LNCaP clone FGC (cell line): ENCODE measurements around the gene HERC2.

Experiments
- DNase-seq: peaks from one replicate; pipeline ENCODE4 v3.0.0-alpha.2; 2011; ENCODE audit warnings: low read depth
- H3K4me3 ChIP-seq: 2 replicates; pipeline ENCODE4 v1.5.1; 2011; ENCODE audit warnings: mild to moderate bottlenecking, low read depth, low read length, control low read depth
- CTCF ChIP-seq: IDR thresholded peaks from 2 replicates; pipeline ENCODE4 v1.5.1; 2012; ENCODE audit warnings: mild to moderate bottlenecking; ENCODE audit not compliant: control insufficient read depth, insufficient read depth; ENCODE audit errors: extremely low read depth

Gene HERC2

GRCh38 chr15:28262438-28262837 lies 59.5 kb downstream of the HERC2 start:
- no peak for DNase-seq
- TF ChIP-seq CTCF: no peak
- no peak overlapping the region for H3K4me3 ChIP-seq

- no peak for TF ChIP-seq CTCF
- DNase-seq: no peak
- H3K4me3 ChIP-seq: no peak overlapping the region
Observed at GRCh38 chr15:28260722-28261121, 61.3 kb downstream of the HERC2 start.

- TF ChIP-seq CTCF: no peak
- no peak for DNase-seq
- H3K4me3 ChIP-seq: no peak overlapping the region
Observed at GRCh38 chr15:28260317-28260716, 61.7 kb downstream of the HERC2 start.

- no peak overlapping the region for H3K4me3 ChIP-seq
- DNase-seq: no peak
- no peak for TF ChIP-seq CTCF
Observed at GRCh38 chr15:28255965-28256364, 66.0 kb downstream of the HERC2 start.

GRCh38 chr15:28252831-28253230 lies 69.1 kb downstream of the HERC2 start:
- H3K4me3 ChIP-seq: no peak overlapping the region
- DNase-seq: no peak
- TF ChIP-seq CTCF: no peak

GRCh38 chr15:28246605-28247004 lies 75.4 kb downstream of the HERC2 start:
- no peak overlapping the region for H3K4me3 ChIP-seq
- DNase-seq: no peak
- TF ChIP-seq CTCF: no peak

GRCh38 chr15:28243901-28244300 lies 78.1 kb downstream of the HERC2 start:
- no peak for DNase-seq
- no peak for TF ChIP-seq CTCF
- H3K4me3 ChIP-seq: no peak overlapping the region
